ENCODE data around the gene IL33.

DNA sequence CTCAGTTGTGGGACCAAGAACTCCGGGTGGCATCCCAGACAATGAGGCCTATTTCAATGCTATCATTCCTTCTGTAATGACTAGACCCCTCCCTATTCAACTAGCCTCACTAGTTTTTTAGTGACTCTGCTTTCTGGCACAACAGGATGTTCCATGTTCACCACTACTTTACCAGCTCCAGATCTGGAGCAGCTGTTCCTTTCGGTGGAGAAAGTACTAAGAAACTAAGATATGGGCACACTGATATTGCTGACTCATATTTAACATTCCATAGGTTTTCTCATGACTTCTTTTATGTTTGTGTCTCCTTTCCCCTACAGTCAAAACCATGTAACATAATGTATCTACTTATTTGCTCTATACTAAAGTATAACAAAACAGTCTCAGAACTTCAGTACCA lies 24.1 kb downstream of the IL33 start:
- TF ChIP-seq, protein P1, sequence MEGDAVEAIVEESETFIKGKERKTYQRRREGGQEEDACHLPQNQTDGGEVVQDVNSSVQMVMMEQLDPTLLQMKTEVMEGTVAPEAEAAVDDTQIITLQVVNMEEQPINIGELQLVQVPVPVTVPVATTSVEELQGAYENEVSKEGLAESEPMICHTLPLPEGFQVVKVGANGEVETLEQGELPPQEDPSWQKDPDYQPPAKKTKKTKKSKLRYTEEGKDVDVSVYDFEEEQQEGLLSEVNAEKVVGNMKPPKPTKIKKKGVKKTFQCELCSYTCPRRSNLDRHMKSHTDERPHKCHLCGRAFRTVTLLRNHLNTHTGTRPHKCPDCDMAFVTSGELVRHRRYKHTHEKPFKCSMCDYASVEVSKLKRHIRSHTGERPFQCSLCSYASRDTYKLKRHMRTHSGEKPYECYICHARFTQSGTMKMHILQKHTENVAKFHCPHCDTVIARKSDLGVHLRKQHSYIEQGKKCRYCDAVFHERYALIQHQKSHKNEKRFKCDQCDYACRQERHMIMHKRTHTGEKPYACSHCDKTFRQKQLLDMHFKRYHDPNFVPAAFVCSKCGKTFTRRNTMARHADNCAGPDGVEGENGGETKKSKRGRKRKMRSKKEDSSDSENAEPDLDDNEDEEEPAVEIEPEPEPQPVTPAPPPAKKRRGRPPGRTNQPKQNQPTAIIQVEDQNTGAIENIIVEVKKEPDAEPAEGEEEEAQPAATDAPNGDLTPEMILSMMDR (IDR thresholded peaks at IDR 0.05) = no peak
- TF ChIP-seq POLR2A (IDR thresholded peaks at IDR 0.05; ENCODE audit: low read depth) = no peak
- no peak for TF ChIP-seq EP300 (IDR thresholded peaks at IDR 0.05)

Data from esophagus muscularis mucosa (tissue), 4 donors.